Measurements from ENCODE around the gene EIF4G3.
"Not testable (repeated sequence)": the region's sequence is repeated elsewhere in the genome, so short reads cannot be mapped to it uniquely, and the experiment has no call there.

EIF4G3 gene

DNA sequence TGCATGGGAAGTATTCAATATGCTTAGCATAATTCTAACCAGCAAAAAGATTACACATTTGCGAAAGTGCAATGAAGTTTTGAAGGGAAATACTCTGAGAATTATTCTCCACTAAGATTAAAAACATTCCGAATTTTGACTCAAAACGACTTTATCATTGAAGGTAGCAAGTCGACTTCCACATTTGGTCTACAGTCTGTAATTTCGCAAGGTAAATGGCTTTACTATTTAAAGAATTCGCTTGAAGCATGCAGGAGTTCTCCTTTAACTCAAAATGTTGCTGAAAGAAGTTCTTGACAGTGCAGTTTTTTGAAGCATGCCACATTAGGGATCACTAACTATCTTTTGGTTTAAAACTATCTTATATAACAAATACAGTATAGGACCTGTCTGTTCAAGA is 228.6 kb downstream of the EIF4G3 start:
- no peak for DNase-seq (ENCODE audit: low read depth in 2 of 2)

DNA sequence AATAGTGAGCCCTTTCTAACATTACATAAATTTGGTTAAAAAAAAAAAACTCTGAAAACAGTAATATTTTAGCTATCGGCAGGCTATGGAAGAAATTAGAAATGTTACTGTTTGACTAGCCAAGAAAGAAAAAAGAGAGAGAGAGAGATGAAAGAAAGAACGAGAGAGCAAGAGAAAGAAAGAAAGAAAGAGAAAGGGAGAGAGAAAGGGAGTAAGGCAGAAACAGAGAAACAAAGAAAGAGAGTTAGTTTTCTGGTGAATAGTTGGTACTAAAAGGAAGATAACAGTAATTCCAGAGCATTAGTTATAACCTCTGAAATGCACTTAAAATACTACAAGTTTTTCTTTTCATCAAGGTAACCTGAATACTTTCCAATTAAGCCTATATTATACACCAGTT is 229.3 kb downstream of the EIF4G3 start:
- no peak for DNase-seq (ENCODE audit: low read depth in 2 of 2)

DNA sequence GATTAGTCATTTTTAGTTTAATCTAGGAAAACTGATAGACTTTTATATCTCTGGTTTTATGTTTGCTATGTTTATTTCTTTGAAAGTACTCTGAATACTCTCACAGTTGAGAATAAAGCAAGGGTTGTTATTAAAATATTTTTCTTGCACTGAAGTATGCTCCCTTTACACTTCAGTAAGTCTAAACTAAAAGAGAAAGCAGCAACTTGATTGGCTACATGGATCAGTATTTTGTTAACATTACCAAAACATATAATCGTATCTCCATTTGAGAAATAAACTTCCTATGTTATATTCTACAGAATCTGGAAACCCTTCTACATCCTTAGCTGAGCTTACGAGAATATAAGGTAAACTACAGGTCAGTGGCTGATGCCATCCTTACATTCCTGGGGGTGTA is 240.1 kb downstream of the EIF4G3 start:
- no peak for DNase-seq (ENCODE audit: low read depth in 2 of 2)

DNA sequence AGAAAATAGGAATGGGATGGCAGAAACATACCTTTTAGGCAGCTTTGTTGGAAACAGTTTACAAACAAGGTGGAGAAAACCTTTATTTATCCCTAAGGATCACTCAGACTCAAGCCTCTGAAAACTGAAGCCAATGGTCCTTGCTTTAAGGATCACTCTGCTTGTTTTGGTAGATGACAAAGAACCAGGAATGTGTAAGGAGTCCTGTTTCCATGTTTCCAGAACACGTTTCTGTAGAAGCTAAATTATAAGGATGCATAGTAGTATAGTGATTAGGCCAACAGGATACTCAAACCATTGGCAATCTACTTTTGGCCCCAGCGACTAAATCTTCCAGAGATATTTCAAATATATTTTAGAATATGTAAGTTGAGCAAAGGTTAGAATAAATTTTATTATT is 240.5 kb downstream of the EIF4G3 start:
- DNase-seq (ENCODE audit: low read depth in 2 of 2), result no peak

DNA sequence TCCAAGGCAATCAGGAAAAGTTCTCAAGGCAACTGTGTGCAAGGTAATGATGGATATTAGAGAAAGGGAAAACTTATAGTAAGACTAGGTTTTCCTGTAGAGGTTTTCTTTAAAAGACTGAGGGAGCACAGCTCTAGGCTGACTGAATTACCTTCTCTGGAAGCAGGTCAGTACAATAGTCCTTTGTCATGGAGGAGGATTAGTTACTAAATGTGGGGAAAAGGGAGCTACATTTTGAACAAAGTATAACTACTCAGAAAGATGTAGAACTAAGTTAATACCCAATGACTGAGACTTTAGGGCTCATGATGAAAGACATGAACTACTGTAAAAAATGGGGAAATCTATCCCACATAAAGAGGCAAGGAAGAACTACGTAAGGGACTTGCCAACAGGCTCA is 241.0 kb downstream of the EIF4G3 start:
- DNase-seq (ENCODE audit: low read depth in 2 of 2), result no peak

DNA sequence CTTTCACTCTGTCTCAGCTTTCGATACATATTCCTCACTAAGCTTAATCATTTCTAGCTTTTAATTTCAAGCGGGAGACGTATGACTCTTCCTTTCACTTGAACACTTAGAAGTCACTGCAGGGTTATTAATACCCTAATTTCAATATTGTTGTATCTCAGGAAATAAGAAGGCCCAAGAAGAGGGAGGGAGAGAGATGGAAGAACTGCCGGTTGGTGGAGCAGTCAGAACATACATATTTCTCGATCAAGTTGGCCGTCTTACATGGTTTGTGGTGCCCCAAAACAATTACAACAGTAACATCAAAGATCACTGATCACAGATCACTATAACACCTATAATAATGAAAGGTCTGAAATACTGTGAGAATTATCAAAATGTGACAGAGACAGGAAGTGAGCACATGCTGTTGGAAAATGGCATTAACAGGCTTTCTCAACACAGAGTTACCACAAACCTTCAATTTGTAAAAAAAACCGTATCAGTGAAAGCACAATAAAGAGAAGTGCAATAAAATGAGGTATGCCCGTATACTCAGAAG is 244.2 kb downstream of the EIF4G3 start:
- DNase-seq (ENCODE audit: low read depth in 2 of 2), result no peak

DNA sequence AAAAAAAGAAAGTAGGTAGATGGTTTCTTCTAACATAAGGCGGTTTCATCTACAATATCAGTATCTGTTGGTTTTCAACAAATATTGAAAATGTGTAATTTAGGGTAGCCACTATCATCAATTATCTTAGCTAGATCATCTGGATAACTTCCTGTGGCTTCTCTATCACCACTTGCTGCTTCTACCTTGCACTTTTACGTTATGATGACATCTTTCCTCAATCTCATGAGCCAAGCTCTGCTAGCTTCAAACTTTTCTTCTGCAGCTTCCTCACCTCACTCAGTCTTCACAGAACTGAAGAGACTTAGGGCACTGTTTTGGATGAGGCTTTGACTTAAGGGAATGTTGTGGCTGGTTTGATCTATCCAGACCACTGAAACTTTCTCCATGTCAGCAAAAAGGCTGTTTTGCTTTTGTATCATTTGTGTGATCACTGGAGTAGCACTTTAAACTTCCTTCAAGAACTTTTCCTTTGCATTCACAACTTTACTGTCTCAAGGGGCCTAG is 244.7 kb downstream of the EIF4G3 start:
- no peak for DNase-seq (ENCODE audit: low read depth in 2 of 2)

DNA sequence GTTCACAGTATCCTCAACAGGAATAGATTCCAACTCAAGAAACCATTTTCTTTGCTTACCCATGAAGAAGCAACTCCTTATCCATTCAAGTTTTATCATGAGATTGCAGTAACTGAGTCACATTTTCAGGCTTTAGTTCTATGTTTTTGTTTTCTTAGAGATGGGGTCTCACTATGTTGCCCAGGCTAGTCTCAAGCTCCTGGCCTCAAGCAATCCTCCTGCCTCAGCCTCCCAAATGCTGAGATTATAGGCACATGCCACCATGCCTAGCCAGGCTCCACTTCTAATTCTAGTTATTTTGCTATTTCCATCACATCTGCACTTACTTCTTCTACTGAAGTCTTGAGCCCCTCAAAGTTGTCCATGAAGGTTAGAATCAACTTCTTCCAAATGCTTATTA is 246.3 kb downstream of the EIF4G3 start:
- no peak for DNase-seq (ENCODE audit: low read depth in 2 of 2)

DNA sequence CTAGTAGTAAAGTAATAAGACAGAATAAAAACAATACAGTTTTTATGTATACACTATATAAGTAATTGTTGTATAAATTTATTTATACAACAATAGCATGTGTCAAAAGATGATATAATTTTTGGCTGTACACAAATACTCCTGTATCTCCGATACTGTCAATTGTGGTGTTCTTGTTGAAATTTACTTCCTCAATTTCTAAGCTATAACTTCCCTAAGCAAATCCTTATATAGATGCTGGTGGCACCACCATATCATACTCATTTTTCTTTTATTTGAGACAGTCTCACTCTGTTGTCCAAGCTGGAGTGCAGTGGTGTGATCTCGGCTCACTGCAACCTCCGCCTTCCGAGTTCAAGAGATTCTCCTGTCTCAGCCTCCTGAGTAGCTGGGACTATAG is 248.6 kb downstream of the EIF4G3 start:
- DNase-seq (ENCODE audit: low read depth in 2 of 2), result no peak

DNA sequence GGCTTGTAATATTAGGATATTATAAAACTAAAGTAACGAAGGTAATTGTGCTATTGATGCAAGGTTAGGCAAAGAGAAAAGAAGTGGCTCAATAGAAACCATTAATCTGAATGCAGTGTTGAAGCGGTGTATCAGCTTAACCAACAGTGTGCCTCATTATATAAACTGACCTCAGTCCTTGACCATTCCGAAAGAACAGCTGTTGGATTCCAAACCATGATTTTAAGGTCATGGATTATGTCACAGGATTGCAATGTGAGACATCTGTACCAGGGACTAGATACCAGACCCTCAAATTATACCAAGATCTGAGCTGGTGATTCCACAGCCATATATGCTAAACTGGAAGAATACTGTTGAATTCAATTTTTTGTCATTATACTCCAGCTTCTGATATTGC is 255.4 kb downstream of the EIF4G3 start:
- no peak for DNase-seq (ENCODE audit: low read depth in 2 of 2)

DNA sequence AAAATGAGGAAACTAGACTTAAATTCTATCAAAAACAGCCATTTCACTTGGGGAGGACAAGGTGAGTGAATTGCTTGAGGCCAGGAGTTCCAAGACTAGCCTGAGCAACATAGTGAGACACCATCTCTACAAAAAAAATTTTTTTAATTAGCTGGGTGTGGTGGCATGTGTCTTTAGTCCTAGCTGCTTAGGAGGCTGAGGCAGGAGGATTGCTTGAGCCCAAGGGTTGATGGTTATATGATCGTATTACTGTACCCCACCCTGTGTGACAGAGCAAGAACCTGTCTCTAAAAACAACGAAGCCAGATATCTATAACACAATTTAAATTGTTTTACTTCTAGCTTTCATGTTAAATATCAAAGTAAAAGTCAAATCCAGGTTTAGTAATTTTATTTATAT is 263.5 kb downstream of the EIF4G3 start:
- no peak for DNase-seq (ENCODE audit: low read depth in 2 of 2)

DNA sequence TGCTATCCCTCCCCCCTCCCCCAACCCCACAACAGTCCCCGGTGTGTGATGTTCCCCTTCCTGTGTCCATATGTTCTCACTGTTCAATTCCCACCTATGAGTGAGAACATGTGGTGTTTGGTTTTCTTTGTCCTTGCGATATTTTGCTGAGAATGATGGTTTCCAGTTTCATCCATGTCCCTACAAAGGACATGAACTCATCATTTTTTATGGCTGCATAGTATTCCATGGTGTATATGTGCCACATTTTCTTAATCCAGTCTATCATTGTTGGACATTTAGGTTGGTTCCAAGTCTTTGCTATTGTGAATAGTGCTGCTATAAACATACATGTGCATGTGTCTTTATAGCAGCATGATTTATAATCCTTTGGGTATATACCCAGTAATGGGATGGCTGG is 269.2 kb downstream of the EIF4G3 start:
- not testable (repeated sequence) for DNase-seq (ENCODE audit: low read depth in 2 of 2)

DNA sequence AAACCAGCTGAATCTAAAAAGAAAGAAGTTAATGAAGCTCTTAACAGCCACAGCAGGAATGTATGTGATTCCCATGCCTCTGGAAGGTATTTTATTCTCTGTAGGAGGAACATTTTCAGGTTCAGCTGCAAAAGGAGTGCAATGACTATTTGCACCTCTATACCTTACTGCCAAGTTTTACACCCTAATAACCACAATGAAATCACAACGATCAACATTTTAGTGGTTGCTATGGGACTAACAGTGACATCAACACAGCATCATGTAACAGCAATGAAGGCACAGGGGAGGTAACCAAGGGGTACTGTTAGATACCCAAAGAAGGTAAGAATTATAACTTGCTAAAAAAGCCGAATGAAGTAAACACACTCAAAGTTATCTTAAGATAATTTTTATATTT is 273.3 kb downstream of the EIF4G3 start:
- no peak for DNase-seq (ENCODE audit: low read depth in 2 of 2)

DNA sequence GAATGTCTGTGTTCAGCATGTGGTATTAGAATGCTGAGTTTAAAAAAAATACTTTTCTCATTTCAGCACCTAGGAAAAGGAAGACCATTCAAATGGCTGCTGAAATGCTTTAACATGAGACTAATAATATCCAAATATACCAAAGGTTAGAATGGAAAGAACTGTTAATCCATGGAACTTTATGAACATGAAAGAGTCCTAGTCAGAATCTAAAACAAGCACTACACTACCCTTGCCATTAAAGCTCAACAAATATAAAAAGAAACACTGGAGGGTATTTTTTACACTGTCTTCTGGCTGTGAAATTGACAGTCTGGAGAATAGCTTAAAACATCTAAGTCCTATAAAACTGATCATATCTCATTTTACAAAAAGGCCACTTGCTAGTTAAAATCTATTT is 276.6 kb downstream of the EIF4G3 start:
- no peak for DNase-seq (ENCODE audit: low read depth in 2 of 2)

DNA sequence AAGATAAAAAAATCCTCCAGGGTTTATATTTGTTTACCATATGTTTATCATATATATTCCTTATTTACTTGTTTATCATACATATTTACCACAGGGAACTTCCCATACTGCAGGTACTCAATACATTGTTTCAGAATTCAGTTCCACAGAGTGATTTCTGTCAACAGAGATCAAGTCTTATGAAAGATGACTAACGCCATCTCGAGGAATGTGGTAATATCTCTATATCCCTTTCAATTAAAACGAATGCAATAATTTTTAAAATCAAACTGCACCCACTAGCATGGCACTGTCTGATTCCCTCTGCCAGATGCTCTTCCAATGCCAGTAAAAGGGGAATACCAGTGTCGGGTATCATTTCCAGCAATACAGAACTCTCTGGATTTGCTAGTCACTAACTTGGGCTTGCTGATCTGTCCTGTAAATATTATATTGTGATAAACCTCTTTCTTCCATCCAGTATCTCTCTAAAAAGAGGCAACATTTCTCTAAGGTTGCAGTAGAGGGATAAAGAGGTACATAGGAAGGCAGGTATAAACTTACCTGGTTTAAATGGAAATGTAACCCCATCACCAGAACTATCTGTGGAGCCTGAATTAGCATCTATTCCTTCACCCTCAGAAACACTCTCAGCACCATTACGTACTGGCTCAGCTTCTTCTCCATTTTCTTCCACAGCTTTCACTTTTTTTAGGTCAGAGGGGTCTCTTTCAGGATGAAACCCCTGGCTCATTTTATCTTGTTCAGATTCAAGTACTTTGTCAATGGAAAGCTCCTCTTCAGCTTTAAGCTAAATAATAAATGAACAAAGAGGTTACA is 277.3 kb downstream of the EIF4G3 start:
- no peak for DNase-seq (ENCODE audit: low read depth in 2 of 2)

DNA sequence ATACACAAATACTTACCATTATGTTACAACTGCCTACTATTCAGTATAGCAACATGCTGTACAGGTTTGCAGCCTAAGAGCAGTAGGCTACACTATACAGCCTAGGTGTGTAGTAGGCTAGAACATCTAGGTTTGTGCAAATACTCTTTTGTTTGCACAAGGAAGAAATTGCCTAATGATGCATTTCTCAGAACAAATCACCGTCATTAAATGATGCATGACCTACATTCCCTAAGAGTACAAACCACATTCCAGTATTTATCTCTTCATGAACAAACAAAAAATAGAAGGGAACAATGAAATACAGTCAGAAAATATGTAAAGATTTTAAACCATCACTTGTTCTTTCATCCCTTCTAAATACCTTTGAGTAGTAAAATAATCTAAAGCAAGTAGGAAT is 279.9 kb downstream of the EIF4G3 start:
- DNase-seq (ENCODE audit: low read depth in 2 of 2), result no peak

DNA sequence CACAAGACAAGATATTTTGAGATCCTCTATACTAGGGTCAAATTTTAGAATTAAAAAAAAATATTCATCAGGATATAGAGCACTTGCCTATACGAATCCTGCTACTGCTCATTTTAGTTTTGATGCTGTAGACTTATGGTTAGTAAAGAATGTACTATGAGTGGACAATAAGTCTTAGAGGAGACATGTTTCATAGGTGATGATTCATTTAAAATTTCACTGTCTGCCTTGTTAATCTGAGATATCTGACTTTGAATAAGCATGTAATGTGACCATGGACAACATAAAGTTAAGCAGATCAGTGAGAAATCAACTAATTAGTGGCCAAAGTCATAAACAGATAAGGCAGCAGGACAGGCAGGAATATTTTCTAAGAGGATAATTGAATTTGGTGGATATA is 282.8 kb downstream of the EIF4G3 start:
- DNase-seq (ENCODE audit: low read depth in 2 of 2), result no peak

DNA sequence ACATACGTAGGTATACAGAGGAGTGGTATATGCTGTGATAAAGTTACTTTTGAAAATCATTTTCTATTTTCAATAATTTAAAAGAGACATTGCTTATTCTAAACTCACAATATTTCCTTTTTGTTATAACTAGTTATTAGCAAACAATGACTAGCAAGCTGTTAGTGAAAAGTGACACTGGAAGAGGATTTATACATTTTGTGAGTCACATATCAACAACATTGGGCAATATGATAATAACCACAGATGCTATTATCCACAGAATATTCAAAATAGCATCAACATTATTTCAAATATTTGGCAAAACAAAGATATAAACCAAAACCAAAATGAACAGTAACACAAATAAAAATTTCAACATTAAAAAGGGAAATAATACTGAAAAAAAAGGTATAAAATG is 285.6 kb downstream of the EIF4G3 start:
- no peak for DNase-seq (ENCODE audit: low read depth in 2 of 2)

DNA sequence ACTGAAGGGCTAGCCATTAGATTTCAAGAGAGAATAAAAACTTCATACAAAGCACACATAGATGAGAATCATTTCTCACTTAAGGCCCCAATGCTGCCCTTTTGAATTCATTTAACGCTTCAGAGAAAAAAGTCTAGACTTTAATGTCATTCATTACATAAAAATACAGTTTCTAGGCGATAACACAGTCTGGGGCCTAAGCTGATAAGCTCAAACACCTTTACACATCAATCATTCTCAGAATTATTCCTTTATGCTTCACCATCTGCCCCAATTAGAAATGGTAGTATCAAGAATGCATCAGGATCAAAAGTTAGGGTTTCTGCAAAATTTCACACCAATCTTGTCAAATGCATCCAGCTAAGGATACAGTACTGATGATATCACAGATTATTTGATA is 289.5 kb downstream of the EIF4G3 start:
- no peak for DNase-seq (ENCODE audit: low read depth in 2 of 2)

DNA sequence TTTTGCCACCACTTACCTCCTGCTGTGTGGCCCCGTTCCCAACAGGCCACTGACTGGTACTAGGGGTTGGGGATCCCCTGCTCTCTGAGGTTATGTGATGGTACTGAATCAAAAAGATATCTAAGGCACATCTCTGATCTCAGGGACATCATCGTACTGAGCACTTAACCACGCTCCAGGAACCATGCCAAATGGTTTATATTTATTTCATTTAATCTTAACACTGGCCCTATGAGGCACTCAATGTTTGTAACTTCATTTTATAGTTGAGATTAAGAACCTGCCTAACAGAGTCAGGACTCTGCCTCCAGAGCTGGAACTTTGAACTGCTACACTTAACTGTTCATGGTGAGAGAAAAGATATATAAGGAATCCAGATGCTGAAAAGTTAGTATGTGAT is 291.6 kb downstream of the EIF4G3 start:
- no peak for DNase-seq (ENCODE audit: low read depth in 2 of 2)

DNA sequence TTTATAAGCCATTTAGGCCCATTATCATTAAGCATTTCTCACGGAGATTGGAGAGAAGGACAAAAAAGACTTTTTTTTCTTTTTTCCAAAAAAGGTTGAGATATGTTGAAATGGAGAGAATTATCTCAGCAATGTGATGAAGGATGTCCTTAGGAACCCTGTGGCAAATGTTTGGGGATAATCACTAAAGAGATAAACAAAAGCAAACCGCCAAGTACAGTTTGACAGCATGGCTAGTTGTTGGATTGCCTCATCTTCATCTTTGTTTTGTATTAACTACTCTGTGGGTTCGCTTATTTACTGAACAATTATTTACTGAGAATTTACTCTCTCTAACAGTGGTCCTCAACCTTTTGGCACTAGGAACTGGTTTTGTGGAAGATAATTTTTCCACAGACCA is 292.2 kb downstream of the EIF4G3 start:
- DNase-seq (ENCODE audit: low read depth in 2 of 2), result no peak

DNA sequence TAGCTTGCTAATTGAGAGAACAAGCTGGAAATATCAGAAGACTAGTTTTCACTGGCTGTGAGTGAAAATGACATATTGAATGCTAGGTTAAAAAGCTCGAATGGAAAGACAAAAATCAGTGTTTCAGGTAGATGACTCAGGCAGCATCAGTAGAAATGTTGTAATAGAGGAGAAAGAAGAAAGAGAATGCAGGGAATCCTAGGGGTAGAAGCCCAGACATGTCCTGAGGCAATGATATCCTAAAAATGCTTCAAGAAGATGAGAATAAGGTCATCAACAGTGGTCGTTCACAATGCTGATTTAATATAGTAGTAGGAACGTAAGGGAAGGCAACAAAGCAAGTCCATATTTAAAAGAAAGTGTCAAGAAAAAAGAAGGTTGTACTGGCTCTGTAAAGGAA is 292.9 kb downstream of the EIF4G3 start:
- no peak for DNase-seq (ENCODE audit: low read depth in 2 of 2)

DNA sequence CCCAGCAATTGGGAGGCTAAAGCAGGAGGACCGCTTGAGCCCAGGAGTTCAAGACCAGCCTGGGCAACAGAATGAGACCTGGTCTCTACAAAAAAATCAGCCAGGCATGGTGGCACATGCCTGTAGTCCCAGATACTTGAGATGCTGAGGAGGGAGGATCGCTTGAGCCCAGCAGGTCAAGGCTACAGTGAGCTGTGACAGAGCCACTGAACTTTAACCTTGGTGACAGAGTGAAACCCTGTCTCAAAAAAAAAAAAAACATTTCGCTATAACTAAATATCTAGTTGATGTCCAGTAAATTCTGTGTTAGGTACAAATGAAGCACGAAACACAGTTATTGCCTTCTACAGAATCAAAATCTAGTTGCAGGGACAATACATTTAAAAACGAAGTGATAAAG is 293.9 kb downstream of the EIF4G3 start:
- no peak for DNase-seq (ENCODE audit: low read depth in 2 of 2)

DNA sequence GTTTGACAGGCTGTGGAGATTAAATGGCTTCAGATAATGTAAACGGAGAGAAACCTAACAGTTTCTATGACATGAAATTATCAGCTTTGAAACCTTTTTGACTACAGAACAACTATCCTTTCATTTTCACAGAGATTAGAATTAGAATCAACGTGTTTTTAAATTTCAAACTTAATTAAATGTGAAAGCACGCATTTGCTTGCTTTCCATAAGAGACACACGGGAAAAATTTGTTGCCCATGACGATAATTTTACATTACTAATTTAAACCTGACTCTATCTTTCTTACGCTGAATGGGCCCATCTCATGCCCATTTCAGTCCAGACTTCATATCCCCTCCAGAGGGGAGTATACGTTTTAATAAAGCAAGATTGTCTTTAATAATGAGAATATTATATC is 297.9 kb downstream of the EIF4G3 start:
- no peak for DNase-seq (ENCODE audit: low read depth in 2 of 2)
